WTC11 (cell line): Measurements from ENCODE around the gene FASN.

ENCODE experiments used
- CREM ChIP-seq: sonication (generic); formaldehyde crosslinking; IDR thresholded peaks from 2 replicates; pipeline ENCODE4 v1.8.1; 2022; ENCODE audit warnings: mild to moderate bottlenecking, missing genetic modification reagents, moderate library complexity
- CTCF ChIP-seq: fragments of 200-600 bp; IDR thresholded peaks from 2 replicates; pipeline ENCODE4 v1.8.0; 2022; ENCODE audit warnings: antibody characterized with exemption
- GABPB1 ChIP-seq: sonication (generic); formaldehyde crosslinking; IDR thresholded peaks from 2 replicates; pipeline ENCODE4 v1.8.1; 2023; ENCODE audit warnings: mild to moderate bottlenecking, missing genetic modification reagents
- SP1 ChIP-seq: sonication (generic); formaldehyde crosslinking; conservative IDR thresholded peaks from 2 replicates; pipeline ENCODE4 v1.8.1; 2022; ENCODE audit warnings: missing genetic modification reagents
- TF ChIP-seq, protein P1 (sequence below): sonication (generic); formaldehyde crosslinking; IDR thresholded peaks from 2 replicates; pipeline ENCODE4 v1.8.1; 2023; ENCODE audit warnings: mild to moderate bottlenecking, missing genetic modification reagents
- TF ChIP-seq, protein P2 (sequence below): fragments of 250-450 bp; sonication (Bioruptor Pico); conservative IDR thresholded peaks from 2 replicates; pipeline ENCODE4 v1.9.0; 2021; ENCODE audit warnings: mild to moderate bottlenecking
- TF ChIP-seq, protein P3 (sequence below): fragments of 250-450 bp; sonication (Bioruptor Pico); IDR thresholded peaks from 2 replicates; pipeline ENCODE4 v1.9.0; 2021; ENCODE audit warnings: mild to moderate bottlenecking
- TF ChIP-seq, protein P4 (sequence below): sonication (generic); formaldehyde crosslinking; IDR thresholded peaks from 2 replicates; pipeline ENCODE4 v1.8.1; 2022; ENCODE audit warnings: missing genetic modification reagents, borderline replicate concordance

GRCh38 chr17:82063424-82064415, 34.3 kb downstream of the FASN start:
- TF ChIP-seq GABPB1 (CRISPR knock-in tag), result no peak
- TF ChIP-seq, protein P1, sequence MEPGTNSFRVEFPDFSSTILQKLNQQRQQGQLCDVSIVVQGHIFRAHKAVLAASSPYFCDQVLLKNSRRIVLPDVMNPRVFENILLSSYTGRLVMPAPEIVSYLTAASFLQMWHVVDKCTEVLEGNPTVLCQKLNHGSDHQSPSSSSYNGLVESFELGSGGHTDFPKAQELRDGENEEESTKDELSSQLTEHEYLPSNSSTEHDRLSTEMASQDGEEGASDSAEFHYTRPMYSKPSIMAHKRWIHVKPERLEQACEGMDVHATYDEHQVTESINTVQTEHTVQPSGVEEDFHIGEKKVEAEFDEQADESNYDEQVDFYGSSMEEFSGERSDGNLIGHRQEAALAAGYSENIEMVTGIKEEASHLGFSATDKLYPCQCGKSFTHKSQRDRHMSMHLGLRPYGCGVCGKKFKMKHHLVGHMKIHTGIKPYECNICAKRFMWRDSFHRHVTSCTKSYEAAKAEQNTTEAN (CRISPR knock-in tag), result no peak
- TF ChIP-seq CTCF, result no peak
- TF ChIP-seq SP1 (CRISPR knock-in tag), result no peak
- TF ChIP-seq CREM (CRISPR knock-in tag), result no peak
- TF ChIP-seq, protein P2, sequence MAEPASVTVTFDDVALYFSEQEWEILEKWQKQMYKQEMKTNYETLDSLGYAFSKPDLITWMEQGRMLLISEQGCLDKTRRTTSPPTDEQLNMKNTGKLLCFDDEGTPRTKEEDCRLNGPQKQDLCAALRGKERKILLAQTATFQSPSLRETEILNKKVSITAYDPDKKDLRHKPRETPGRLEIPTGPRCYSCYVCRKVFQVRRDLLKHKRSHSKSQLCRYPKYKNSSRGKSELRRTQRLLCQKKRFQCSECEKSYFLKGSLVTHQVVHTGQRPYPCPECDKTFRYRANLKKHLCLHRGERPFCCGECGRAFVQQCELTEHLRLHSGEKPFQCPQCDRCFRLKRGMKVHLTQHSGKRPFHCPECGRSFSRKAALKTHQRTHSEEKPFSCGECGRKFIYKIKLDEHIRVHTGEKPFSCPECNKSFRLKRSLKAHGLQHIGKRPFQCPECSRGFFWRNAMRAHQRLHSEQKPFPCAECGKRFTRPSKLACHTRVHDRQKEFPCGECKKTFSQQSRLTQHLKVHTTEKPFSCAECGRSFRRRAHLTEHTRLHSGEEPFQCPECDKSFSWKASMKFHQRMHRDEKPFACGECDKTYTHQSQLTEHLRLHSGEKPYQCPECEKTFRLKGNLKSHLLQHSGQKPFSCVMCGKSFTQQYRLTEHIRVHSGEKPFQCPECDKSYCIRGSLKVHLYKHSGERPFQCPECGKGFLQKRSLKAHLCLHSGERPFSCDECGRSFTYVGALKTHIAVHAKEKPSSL (CRISPR knock-in tag), result no peak
- TF ChIP-seq, protein P3, sequence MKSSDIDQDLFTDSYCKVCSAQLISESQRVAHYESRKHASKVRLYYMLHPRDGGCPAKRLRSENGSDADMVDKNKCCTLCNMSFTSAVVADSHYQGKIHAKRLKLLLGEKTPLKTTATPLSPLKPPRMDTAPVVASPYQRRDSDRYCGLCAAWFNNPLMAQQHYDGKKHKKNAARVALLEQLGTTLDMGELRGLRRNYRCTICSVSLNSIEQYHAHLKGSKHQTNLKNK (CRISPR knock-in tag), result no peak
- TF ChIP-seq, protein P4, sequence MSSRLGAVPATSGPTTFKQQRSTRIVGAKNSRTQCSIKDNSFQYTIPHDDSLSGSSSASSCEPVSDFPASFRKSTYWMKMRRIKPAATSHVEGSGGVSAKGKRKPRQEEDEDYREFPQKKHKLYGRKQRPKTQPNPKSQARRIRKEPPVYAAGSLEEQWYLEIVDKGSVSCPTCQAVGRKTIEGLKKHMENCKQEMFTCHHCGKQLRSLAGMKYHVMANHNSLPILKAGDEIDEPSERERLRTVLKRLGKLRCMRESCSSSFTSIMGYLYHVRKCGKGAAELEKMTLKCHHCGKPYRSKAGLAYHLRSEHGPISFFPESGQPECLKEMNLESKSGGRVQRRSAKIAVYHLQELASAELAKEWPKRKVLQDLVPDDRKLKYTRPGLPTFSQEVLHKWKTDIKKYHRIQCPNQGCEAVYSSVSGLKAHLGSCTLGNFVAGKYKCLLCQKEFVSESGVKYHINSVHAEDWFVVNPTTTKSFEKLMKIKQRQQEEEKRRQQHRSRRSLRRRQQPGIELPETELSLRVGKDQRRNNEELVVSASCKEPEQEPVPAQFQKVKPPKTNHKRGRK (CRISPR knock-in tag), result no peak
